Epidermal melanocyte (primary cell): ENCODE measurements around the gene CNOT9.

Experiments
- DNase-seq: peaks from one replicate; pipeline ENCODE4 v3.0.0; 2011; ENCODE audit warnings: low spot score; ENCODE audit not compliant: insufficient read length

The CNOT9 gene

DNA sequence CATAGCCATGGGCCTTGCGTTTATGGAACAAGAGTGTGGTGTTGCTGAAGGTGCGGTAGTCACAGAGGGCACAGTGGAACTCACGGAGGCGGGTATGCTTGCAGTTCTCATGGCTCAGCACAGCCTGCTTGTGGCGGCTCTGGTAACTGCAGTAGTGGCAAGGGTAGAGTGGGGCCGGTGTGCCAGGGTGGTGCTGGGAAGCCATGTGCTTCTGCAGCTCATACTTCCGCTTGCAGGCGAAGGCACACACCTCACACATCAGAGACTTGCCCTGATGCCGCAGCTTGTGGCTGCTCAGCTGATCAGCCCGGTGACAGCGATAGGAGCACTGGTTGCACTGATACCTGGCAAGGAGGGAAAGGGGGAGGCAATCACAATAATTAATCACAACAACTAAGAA is 76.1 kb downstream of the CNOT9 start:
- no peak for DNase-seq

DNA sequence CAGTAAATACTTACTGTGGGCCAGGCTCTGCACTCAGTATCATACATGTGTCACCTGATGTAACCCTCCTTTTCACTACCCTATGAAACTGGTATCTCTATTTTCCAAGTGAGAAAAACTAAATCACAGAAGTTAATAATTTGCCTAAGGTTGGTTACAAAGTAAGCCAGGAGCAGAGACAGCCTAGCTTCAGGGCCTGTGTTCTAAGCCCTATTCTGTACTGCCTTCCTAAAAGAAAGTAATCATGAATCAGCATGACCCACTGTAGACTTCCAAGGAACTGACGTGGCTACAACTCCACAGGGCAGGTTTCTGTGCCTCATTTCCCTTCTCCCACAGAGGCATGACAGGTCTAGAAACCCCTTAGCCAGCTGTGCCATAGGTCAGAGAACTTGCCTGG is 76.5 kb downstream of the CNOT9 start:
- DNase-seq, result no peak
